K562 (cell line): Measurements from ENCODE around the gene PHYH. TPM values are rescaled to one million over a fixed set of nuclear protein-coding genes. Genes with fewer than 3 reads are reported as not detected.

Source experiments
- ATF7 ChIP-seq: fragments of 450-650 bp; IDR thresholded peaks from 2 replicates; pipeline ENCODE4 v1.7.1; 2014; ENCODE audit warnings: mild to moderate bottlenecking, moderate library complexity
- BRCA1 ChIP-seq, 2 experiments: fragments of 450-650 bp in 1 of 2; sonication (generic) in 1 of 2; formaldehyde crosslinking in 1 of 2; IDR thresholded peaks; 2 replicates each; pipeline versions ENCODE4 v1.5.0 to v1.6.1; 2017 to 2020; ENCODE audit warnings: mild to moderate bottlenecking in 1 of 2, missing genetic modification reagents in 1 of 2
- CREM ChIP-seq: IDR thresholded peaks from 2 replicates; pipeline ENCODE4 v1.6.1; 2014; ENCODE audit warnings: antibody characterized with exemption, low read depth
- EP400 ChIP-seq: fragments of 450-650 bp; IDR thresholded peaks from 2 replicates; pipeline ENCODE4 v1.6.1; 2017; ENCODE audit warnings: antibody characterized with exemption, mild to moderate bottlenecking, moderate library complexity
- ESRRA ChIP-seq: fragments of 450-650 bp; IDR thresholded peaks from 2 replicates; pipeline ENCODE4 v1.6.1; 2014; ENCODE audit warnings: low read depth, mild to moderate bottlenecking, moderate library complexity, borderline replicate concordance
- HNRNPH1 ChIP-seq: fragments of 200-400 bp; formaldehyde crosslinking; optimal IDR thresholded peaks from 2 replicates; pipeline ENCODE3; 2017; ENCODE audit warnings: low read depth, mild to moderate bottlenecking, low read length, moderate library complexity
- MAZ ChIP-seq, 2 experiments: fragments of 450-650 bp in 1 of 2; sonication (generic) in 1 of 2; formaldehyde crosslinking; IDR thresholded peaks in 1 of 2; conservative IDR thresholded peaks in 1 of 2; 2 replicates each; pipeline versions ENCODE4 v1.4.0 to v1.5.0; 2020; ENCODE audit warnings: mild to moderate bottlenecking in 1 of 2, missing genetic modification reagents in 1 of 2
- MYC ChIP-seq, 2 experiments: fragments of 250-450 bp in 1 of 2; sonication (Bioruptor Pico) in 1 of 2; IDR thresholded peaks; 2 replicates each; pipeline versions ENCODE4 v1.5.1 to v1.6.1; 2012 to 2021; ENCODE audit warnings: low read depth in 2 of 2, borderline replicate concordance in 1 of 2, improper control_type of control experiment in 1 of 2, low read length in 1 of 2, mild to moderate bottlenecking in 1 of 2, moderate library complexity in 1 of 2
- NEUROD1 ChIP-seq: fragments of 150-350 bp; IDR thresholded peaks from 2 replicates; pipeline ENCODE4 v1.6.1; 2014; ENCODE audit warnings: borderline replicate concordance, low read length, low read depth; ENCODE audit not compliant: partially characterized antibody
- NR2C2 ChIP-seq, 2 experiments: fragments of 200-800 bp in 1 of 2; sonication (Bioruptor generic) in 1 of 2; sonication (generic) in 1 of 2; formaldehyde crosslinking in 1 of 2; IDR thresholded peaks; 2 replicates each; pipeline versions ENCODE4 v1.6.1 to v1.8.0; 2016 to 2022; ENCODE audit warnings: mild to moderate bottlenecking in 1 of 2, missing compliant biosample characterization in 1 of 2, missing genetic modification characterization in 1 of 2, missing genetic modification reagents in 1 of 2
- RB1 ChIP-seq: fragments of 450-650 bp; IDR thresholded peaks from 2 replicates; pipeline ENCODE4 v1.6.1; 2017; ENCODE audit warnings: low read depth, mild to moderate bottlenecking
- RNF2 ChIP-seq: sonication (generic); IDR thresholded peaks from 2 replicates; pipeline ENCODE4 v1.6.1; 2016
- SIN3B ChIP-seq: fragments of 450-650 bp; IDR thresholded peaks from 2 replicates; pipeline ENCODE4 v1.6.1; 2017; ENCODE audit warnings: low read depth, mild to moderate bottlenecking, moderate library complexity
- SMARCA4 ChIP-seq: fragments of 450-650 bp; IDR thresholded peaks from 2 replicates; pipeline ENCODE4 v1.6.1; 2016
- SMC3 ChIP-seq: conservative IDR thresholded peaks from 2 replicates; pipeline ENCODE4 v1.6.1; 2011; ENCODE audit warnings: low read depth, low read length, improper control_type of control experiment; ENCODE audit not compliant: insufficient read depth
- SPI1 ChIP-seq: IDR thresholded peaks from 2 replicates; pipeline ENCODE4 v1.6.1; 2011; ENCODE audit warnings: low read depth, low read length, control low read depth, borderline replicate concordance
- XRCC5 ChIP-seq: fragments of 200-400 bp; formaldehyde crosslinking; IDR thresholded peaks from 2 replicates; pipeline ENCODE4 v1.6.1; 2017; ENCODE audit warnings: low read depth, mild to moderate bottlenecking, low read length
- ZBTB7A ChIP-seq: IDR thresholded peaks from 2 replicates; pipeline ENCODE4 v1.6.1; 2011; ENCODE audit warnings: low read depth, mild to moderate bottlenecking, low read length, moderate library complexity, borderline replicate concordance; ENCODE audit not compliant: control insufficient read depth
- ZFP36 ChIP-seq: fragments of 150-350 bp; IDR thresholded peaks from 2 replicates; pipeline ENCODE4 v1.6.1; 2018; ENCODE audit warnings: low read length, low read depth; ENCODE audit not compliant: partially characterized antibody
- polyA plus RNA-seq, 8 experiments: library from polyadenylated mRNA; depleted of rRNA in 4 of 8; stranded (reverse) in 5 of 8; unstranded in 3 of 8; fragments of >200 nt; fragmentation: Nextera tagmentation in 2 of 8; fragmentation: Illumina TruSeq in 1 of 8; extraction: Ambion mirVana in 2 of 8; extraction: Trizol in 1 of 8; gene quantifications; 2 replicates each; pipeline versions ENCODE4 v1.2.1 to v1.2.3, GENCODE V29; 2011 to 2014; ENCODE audit warnings: inconsistent platforms in 1 of 8, missing spikeins in 1 of 8
- total RNA-seq, 7 experiments: library from RNA; depleted of rRNA in 6 of 7; stranded (reverse); fragments of >200 nt in 6 of 7; fragmentation: Illumina TruSeq in 2 of 7; extraction: Trizol in 2 of 7; gene quantifications; 2 replicates each; pipeline versions ENCODE4 v1.2.1 to v1.2.3, GENCODE V29; 2011 to 2021; ENCODE audit warnings: low replicate concordance in 1 of 7
- TF ChIP-seq, protein P1 (sequence below), 2 experiments: IDR thresholded peaks; 2 replicates each; pipeline ENCODE4 v1.6.1; 2011; ENCODE audit warnings: borderline replicate concordance in 1 of 2, control low read depth in 1 of 2, low read depth in 1 of 2, low read length in 1 of 2, mild to moderate bottlenecking in 1 of 2, mixed read lengths in 1 of 2, moderate library complexity in 1 of 2; ENCODE audit not compliant: insufficient read depth in 1 of 2, insufficient read length in 1 of 2, poor library complexity in 1 of 2, severe bottlenecking in 1 of 2; ENCODE audit errors: extremely low read depth in 1 of 2

Gene PHYH
- total and polyA plus RNA-seq, 9 of the 15 experiments (the other 6 are each of a cell fraction or from before 2014, with no cell fraction given) = 3.8 to 6.9 (median 5.7) TPM

DNA sequence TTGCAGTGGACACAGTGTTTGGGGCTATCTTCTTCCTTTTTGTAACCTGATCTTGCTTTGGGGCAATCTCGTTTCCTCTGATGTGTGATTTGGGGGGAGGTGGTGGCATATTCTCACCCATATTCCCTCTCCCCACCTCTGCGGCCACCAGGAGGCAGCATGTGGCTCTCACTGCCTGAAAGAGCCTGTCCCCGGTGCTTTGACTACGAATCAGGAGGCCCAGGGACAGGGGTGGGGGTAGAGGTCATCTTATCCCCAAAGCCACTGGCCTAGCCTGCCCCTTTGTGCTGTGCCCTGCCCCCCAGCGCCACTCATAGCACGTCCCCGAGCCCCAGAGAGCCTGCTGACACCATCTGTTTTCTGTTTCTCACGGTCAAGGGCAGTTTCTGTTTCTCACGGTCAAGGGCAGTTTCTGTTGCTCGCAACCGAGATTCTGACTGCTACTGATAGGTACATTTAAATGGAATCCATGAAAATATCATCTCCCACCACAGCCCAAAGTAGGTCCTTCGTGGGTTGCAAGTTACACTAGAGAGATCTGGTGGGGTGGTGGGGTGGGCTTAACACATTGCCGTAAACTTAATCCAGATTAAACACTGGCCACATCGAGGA, 28.2 kb downstream of the PHYH start (continued):
- TF ChIP-seq NEUROD1 (peak; percentile 29), ZBTB7A (peak; percentile 54; the same call in 1 of the 2 replicates), RNF2 (0 out of 2 replicates have a peak, but pooled peaks have one; percentile 32), HNRNPH1 (no peak), ATF7 (peak; percentile 13; the same call in 1 of the 2 replicates), SMC3 (peak; percentile 60; the same call in 1 of the 2 replicates), SMARCA4 (0 out of 2 replicates have a peak, but pooled peaks have one; percentile 17), CREM (peak; percentile 41; the same call in 1 of the 2 replicates), MAZ (CRISPR knock-in tag; conservative IDR thresholded peaks at IDR 0.05 in 1 of 2, IDR thresholded peaks at IDR 0.05 in 1 of 2) (peak in 1 of 2 experiments; percentile 60; a peak in 2 of 4 replicates), SIN3B (no peak), BRCA1 (IDR thresholded peaks at IDR 0.05) (no peak), BRCA1 (CRISPR knock-in tag; IDR thresholded peaks at IDR 0.05) (no peak), RB1 (peak; percentile 40; the same call in 1 of the 2 replicates), ZFP36 (peak; percentile 48), MYC (IDR thresholded peaks at IDR 0.05; ENCODE audit: low read depth, low read length) (peak; percentile 51; the same call in 1 of the 2 replicates), MYC (CRISPR knock-in tag; IDR thresholded peaks at IDR 0.05; ENCODE audit: borderline replicate concordance, low read depth) (no peak), ESRRA (peak; percentile 56; the same call in 1 of the 2 replicates), NR2C2 (CRISPR knock-in tag; IDR thresholded peaks at IDR 0.05) (peak; percentile 29; the same call in 1 of the 2 replicates), NR2C2 (tag; IDR thresholded peaks at IDR 0.05) (peak; percentile 77), XRCC5 (peak; percentile 51; the same call in 1 of the 2 replicates), EP400 (0 out of 2 replicates have a peak, but pooled peaks have one; percentile 20), SPI1 (no peak)
- TF ChIP-seq, protein P1, sequence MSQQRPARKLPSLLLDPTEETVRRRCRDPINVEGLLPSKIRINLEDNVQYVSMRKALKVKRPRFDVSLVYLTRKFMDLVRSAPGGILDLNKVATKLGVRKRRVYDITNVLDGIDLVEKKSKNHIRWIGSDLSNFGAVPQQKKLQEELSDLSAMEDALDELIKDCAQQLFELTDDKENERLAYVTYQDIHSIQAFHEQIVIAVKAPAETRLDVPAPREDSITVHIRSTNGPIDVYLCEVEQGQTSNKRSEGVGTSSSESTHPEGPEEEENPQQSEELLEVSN (IDR thresholded peaks at IDR 0.05; ENCODE audit: borderline replicate concordance in 1 of 2, extremely low read depth in 1 of 2, insufficient read depth in 1 of 2, insufficient read length in 1 of 2, low read depth in 1 of 2, low read length in 1 of 2, poor library complexity in 1 of 2, severe bottlenecking in 1 of 2) = peak in 1 of 2 experiments; percentile 46
